Measurements from ENCODE around the gene IGF1R.

The IGF1R gene

DNA sequence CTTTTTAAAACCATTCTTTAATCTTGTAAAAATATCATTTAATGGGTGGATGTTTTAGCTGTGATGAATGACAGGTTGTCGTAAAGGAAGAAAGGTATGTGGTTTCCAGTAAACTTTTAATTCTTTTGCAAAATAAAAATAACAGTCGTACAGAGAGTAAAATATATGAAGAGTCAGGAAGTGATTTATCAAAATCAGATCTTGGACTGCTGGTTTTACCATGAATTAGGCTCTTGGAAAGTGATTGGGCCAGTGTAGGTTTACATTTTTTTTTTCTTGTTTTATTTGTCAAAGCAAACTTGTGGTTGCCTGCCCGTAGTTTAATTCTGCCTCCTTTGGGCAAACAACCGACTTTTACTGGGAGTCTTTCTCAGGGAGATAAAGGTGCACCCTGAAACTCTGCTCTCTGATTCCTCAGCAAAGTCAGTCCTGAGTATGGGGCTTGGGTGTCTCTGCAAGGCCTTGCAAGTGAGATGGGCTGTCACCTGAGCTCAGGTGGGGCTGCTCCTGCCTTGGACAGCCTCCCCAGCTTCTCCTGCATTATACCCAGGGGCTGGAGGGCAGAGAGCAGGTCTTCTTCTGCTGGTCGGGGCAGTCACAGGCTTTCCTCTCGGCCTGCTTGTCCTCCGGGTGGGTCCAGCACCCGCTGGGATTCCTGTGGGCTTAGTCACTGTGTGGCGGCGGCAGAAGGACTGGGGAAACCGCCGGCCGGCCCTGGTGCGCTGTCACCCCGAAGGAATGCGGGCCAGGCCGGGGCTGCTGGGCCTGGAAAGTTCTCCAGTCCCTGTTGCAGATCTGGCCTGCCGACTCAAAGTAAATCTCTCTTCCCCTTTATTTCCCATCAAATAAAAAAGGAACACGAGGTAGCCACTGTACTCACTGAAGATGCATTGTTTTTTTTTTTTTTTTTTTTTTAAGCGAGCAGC lies 79.0 kb downstream of the IGF1R start:
- DNase-seq (ENCODE audit: low spot score), result peak; percentile 96

DNA sequence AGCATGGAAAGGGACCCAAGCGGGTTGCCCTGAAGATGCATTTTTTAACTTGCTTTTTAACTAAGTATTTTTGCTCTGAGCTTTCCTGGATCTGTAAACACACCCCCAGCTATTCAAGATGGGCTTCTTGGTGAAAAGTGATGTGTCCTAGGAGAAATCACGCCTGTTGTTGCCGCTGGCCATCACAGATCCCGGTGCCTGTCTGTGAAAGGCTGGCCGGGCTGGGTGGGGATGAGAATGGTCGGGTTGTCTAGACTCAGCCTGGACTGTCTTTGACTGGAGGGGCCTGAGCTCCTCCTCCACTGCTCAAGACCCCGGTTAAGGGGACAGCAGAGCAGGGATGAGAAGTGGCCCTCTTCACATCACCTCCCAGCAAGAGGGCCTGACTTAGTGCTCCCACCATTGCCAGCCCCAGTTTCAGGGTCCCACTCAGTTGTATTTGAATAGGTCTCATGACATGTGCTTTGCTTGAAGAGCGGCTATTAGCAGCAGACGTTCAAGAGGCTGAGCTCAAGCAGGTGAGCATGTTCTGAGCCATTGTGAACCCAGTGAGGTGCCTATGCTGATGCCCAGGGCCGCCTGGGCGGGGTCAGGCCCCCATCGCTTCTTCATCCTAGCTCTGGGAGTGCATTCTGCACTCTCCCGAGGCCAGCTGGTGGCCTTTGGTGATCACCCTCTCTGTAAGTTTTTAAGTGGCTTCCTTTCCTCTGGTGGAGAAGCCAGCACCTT lies 79.9 kb downstream of the IGF1R start:
- DNase-seq (ENCODE audit: low spot score), result no peak

DNA sequence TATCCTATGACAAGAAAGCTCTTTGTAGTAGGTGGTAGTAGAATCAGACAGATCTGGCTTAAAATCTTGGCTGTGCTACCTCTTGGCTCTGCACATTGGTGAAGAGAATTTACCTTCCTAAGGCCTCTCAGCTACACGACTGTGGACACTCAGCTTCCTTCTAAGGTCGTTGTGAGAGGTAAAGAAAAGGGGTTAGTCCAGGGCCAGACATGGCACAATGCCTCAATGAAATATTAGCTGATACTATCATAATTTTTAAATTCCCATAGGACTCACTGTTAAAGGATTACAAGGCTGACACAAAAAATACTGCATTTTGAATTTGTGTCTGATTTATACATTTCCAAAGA lies 80.4 kb downstream of the IGF1R start:
- no peak for DNase-seq (ENCODE audit: low spot score)

- no peak for DNase-seq (ENCODE audit: low spot score)
These were observed 81.2 kb downstream of the IGF1R start for GRCh38 chr15:98729446-98730042.

- DNase-seq (ENCODE audit: low spot score), result no peak
These were observed 82.7 kb downstream of the IGF1R start for GRCh38 chr15:98730860-98731711.

DNA sequence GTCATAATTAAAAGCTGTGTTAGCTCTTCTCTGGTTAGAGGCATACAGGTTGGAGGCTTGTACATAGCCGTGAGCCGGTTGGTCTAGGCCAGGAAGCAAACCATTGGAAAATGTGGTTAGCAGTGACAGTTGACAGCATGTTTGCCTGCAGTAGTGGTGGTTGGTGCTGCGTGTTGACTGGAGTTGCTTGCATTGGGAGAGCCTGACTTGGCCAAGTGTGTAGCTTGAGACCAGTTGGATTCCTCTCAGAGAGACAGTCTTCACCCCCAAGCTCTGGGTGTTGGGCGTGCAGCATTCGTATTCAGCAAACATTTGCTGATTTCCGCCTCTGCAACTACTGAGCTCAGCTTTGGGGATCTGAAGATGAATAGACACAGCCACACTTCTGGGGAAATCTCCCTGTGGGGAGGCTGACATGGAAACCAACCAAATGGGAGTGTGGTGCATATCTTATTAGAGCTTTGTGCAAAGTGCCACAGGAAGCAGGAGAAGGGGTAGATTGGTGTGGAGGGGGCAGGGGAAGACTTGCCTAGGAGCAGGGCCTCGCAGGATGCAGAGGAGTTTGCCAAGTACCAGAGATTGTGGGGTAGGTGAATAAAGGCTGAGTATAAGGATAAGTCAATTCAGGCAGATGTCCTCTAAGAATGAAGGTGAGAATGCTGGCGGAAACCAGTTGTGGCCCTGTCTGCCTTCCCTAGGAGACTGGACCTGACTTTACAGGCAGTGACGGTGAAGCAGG lies 83.5 kb downstream of the IGF1R start:
- no peak for DNase-seq (ENCODE audit: low spot score)

- DNase-seq (ENCODE audit: low spot score), result no peak
These were observed 84.8 kb downstream of the IGF1R start for GRCh38 chr15:98733098-98733497.

DNA sequence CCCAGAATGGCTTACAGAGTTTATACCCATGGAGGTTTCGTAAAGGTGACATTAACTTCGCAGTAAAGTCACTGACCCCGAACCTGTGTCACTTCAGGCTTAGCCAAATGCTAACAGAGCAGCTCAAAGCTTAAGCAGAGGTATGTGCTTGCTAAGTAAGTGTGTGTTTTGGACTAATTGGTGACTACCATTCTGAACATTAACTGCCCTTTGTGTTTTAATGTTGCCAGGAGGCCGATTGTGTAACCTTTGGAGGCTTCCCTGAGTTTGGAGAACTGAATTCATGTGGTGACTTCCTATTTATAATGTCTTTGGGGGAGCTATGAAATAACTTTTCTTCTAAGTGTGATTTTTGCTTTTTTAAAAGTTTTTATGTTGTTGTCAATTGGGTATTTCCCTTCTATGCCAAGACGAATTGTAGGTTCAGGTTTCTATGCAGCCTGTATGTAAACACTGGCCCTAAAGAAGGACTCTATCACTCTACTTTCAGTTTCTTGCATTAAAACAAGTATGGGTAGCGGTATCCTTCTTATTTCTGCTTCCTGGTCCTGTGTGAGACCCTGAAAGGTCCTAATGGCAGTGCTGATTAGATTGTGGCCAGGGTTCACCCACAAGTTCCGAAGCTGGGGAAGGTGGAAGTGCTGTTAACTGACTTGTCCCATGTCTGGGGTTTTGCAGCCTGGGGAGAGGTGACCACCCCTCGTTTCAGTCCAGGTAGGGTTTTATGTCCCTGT lies 86.3 kb downstream of the IGF1R start:
- no peak for DNase-seq (ENCODE audit: low spot score)

DNA sequence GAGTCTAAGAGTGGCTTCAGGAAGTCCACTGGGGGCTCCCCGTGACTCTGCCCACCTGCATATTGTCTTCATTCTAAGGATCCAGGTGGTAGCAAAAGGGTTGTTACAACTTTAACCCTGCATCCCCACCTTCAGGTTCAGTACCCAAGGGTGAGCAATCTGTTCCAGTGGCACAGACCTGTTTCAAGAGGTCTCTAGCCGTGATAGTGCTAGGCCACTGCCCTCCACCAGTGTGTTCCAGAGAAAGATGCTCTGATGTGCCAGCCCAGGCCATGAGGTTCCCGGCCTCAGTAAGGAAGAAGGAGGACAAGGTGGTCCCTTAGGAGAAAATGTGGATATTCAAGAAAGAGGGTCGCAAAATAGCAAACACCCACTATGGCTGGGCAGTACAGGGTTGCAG lies 87.0 kb downstream of the IGF1R start:
- DNase-seq (ENCODE audit: low spot score), result no peak

DNA sequence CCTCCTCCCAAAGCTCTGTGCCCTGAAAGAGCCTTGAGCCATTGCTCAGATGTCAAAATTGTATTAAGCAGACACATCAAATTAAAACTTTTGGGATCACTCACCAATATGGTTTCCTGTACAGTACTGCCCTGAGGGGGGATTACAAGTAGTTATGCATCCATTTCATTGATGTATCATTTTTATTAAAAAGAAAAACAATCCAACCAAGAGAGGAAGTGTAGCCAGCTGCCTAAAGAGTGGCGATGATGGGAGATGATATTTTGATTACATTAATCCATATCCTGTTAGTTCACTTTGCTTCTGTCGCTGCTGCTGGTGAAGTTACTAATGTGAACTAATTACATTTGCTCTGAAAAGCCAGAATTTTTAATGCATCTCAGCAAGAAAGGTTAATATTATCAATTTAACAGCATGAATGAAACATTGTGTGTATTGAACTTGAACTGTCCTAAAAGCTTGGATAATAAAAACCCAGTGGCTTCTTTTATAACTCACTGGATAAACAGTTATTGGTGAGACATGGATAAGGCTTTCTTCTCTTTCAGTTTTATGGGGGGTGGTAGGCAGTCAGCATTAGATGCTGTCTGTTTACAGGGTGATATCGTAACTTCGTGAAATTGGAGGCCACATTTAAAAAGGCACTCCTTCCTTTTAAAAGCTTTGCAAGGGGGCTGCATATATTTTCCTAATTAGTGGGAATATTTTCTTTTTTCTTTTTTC lies 87.7 kb downstream of the IGF1R start:
- DNase-seq (ENCODE audit: low spot score), result no peak

GRCh38 chr15:98737159-98737558 lies 88.8 kb downstream of the IGF1R start:
- DNase-seq (ENCODE audit: low spot score), result no peak

DNA sequence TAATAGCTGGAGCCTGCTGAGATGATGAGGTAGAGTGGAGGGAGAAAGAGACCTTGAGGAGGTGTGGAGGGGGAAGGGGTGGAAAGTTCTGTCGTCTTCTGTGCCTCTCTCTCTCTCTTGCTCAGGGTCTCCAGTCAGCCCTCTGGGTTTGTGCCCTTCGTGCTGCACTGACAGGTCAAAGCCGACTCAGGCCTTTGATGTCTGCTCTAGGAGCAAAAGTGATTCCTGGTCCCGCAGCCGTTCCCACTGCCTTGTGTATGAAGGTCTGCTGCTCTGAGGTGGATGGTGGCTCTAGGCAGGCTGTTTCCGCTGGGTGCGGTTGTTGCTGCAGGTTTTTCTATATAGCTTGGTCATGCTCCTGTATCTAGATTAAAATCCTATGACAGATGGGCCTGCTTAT lies 89.4 kb downstream of the IGF1R start:
- DNase-seq (ENCODE audit: low spot score), result no peak

GRCh38 chr15:98738689-98739401 lies 90.5 kb downstream of the IGF1R start:
- DNase-seq (ENCODE audit: low spot score), result no peak

DNA sequence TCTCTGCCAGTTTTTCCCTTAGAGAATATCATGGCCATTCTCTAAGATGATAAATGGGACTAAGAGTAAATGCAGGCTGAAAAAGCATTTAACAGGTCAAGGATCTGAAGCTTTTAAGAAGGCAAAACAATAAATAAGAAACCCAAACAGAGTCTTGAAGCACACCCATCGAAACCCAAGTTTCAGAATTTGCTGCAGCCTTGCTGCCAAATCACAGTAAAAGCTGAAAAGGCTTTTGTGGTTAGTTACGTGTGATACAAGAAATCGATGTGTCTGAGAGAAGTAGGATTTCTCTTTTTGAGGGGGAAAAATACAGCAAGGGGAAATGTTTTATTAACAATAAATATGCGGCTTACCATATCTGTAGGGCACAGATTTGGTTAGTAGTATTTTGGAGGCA lies 92.0 kb downstream of the IGF1R start:
- no peak for DNase-seq (ENCODE audit: low spot score)

DNA sequence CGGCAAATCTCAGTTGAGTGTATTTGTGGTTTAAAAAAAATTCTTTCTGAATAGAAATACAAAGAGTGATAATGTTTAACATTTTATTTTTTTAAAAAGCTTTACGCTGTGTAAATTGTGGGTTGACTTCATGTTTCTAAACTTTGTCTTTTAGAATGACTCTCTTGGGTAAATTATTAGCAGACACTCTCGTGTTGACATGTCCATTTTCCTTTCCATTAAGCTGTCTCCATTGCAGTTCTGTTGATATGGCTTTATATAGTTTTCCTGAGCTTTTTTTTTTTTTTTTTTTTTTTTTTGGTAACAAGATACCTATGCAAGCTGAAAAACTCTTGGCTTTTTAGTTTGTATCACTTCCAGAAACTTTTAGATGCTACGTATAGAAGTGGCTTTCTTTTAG lies 92.6 kb downstream of the IGF1R start:
- DNase-seq (ENCODE audit: low spot score), result no peak

- no peak for DNase-seq (ENCODE audit: low spot score)
These were observed 94.8 kb downstream of the IGF1R start for GRCh38 chr15:98743177-98743576.

DNA sequence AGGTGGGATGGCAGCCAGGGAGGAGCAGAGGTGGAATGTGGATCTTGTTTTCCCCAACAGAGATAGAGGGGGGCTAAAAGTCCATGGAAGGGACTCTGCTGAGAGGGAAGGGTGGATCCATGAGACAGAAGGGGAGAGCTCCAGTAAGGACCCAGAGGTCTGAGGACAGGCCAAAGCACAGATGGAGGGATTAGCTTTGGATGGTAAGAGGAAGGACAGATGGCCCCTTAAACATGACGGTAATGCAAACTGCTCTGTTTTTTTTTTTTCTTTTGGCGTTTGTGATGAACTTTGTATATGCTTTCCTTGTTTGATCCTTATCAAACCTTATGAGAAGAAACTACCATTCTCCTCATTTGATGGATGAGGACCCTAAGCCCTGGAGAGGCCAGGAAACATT lies 96.2 kb downstream of the IGF1R start:
- no peak for DNase-seq (ENCODE audit: low spot score)

DNA sequence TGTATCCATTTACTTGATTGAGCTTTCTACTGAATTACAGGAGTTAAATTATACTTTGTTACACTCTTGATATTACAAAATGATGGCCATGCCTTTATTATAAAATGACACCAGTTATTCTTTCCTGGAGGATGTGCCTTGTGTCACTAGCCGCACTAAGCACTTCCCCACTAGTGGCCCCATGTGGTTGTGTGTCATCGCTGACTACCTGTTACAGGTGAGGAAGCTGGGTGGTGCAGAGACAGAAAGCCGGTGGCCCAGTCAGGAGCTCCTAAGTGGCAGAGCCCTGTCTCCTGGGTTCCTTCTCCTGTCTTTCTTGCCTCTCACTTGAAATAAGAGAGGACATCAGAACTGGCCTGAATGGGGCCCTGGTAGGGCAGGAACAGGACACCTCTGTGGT lies 96.8 kb downstream of the IGF1R start:
- no peak for DNase-seq (ENCODE audit: low spot score)

DNA sequence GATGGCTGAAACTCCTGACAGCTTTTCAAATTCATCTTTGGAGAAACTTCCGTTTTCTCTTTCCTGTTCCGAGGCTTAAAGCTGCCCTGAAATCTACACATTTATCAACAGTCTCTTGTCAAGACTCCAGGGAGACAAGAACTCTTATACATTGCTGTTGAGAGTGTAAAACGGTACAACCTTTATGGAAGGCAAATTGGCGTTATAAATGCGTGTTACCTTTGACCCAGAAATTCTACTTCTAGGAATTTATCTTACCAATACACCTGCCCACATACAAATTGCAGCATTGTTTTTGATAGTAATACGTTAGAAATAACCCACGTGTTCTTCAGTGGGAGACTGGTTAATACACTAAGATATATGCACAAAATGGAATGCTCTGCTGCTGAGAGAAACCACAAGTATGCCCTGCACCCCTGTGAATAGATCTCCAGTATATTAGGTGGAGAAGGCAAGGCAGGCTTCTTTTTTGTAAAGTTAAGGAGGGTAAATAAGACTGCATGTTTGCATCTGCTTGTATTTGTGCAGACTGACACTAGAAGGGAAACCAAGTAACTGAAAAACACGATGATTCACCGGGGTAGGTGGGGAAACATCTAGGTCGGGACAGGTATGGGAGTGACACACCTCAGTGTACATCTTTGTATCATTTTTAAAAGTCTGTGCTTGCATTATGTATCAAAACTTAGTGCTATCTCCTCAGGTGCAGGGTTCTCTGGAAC lies 97.5 kb downstream of the IGF1R start:
- no peak for DNase-seq (ENCODE audit: low spot score)
